NCI-H1694 treated with DMSO at 0.1 percent for 48 hours (cell line): ENCODE data around the gene CTNNA2.
A peak's percentile ranks its signal among the peaks of the same experiment; 100 is the strongest.
"Not testable (repeated sequence)": the region's sequence is repeated elsewhere in the genome, so short reads cannot be mapped to it uniquely, and the experiment has no call there.

Source experiments
- DNase-seq: peaks from one replicate; lab custom pipeline; 2025; lab: John Stamatoyannopoulos, UW

Gene CTNNA2

GRCh38 chr2:80203929-80204328 is 691.1 kb downstream of the CTNNA2 start:
- DNase-seq: not testable (repeated sequence)

GRCh38 chr2:80205498-80205897 is 692.6 kb downstream of the CTNNA2 start:
- no peak for DNase-seq

GRCh38 chr2:80209458-80209857 is 696.6 kb downstream of the CTNNA2 start:
- DNase-seq: no peak

- DNase-seq: no peak
Observed at GRCh38 chr2:80217446-80217845, 704.6 kb downstream of the CTNNA2 start.

GRCh38 chr2:80222644-80223043 is 709.8 kb downstream of the CTNNA2 start:
- no peak for DNase-seq

- DNase-seq: no peak
Observed at GRCh38 chr2:80231421-80231820, 718.6 kb downstream of the CTNNA2 start.

- DNase-seq: no peak
Observed at GRCh38 chr2:80233333-80233732, 720.5 kb downstream of the CTNNA2 start.

GRCh38 chr2:80238692-80239469 is 726.0 kb downstream of the CTNNA2 start:
- peak; percentile 2 for DNase-seq

- DNase-seq: no peak
Observed at GRCh38 chr2:80242355-80242910, 729.6 kb downstream of the CTNNA2 start.

GRCh38 chr2:80244905-80245584 is 732.2 kb downstream of the CTNNA2 start:
- DNase-seq: no peak

GRCh38 chr2:80246534-80246933 is 733.7 kb downstream of the CTNNA2 start:
- DNase-seq: no peak

GRCh38 chr2:80247339-80247738 is 734.5 kb downstream of the CTNNA2 start:
- DNase-seq: no peak

- no peak for DNase-seq
Observed at GRCh38 chr2:80248146-80248545, 735.3 kb downstream of the CTNNA2 start.

- no peak for DNase-seq
Observed at GRCh38 chr2:80252294-80252986, 739.6 kb downstream of the CTNNA2 start.

GRCh38 chr2:80255918-80256781 is 743.3 kb downstream of the CTNNA2 start:
- no peak for DNase-seq

- DNase-seq: no peak
Observed at GRCh38 chr2:80256782-80257167, 743.9 kb downstream of the CTNNA2 start.

- no peak for DNase-seq
Observed at GRCh38 chr2:80257450-80257849, 744.6 kb downstream of the CTNNA2 start.

GRCh38 chr2:80258341-80258740 is 745.5 kb downstream of the CTNNA2 start:
- DNase-seq: no peak

- DNase-seq: no peak
Observed at GRCh38 chr2:80258793-80259192, 745.9 kb downstream of the CTNNA2 start.

GRCh38 chr2:80259292-80259691 is 746.4 kb downstream of the CTNNA2 start:
- DNase-seq: no peak

- no peak for DNase-seq
Observed at GRCh38 chr2:80266231-80266630, 753.4 kb downstream of the CTNNA2 start.

- DNase-seq: no peak
Observed at GRCh38 chr2:80269806-80270205, 757.0 kb downstream of the CTNNA2 start.
